Stimulated activated CD4-positive, alpha-beta T cell treated with anti-CD3 and anti-CD28 coated beads, Interleukin-1b, Interleukin-23, amount 100 ng/mL, for 24 hours (primary cell): ENCODE measurements around the gene KIN.
"Not testable (repeated sequence)": the region's sequence is repeated elsewhere in the genome, so short reads cannot be mapped to it uniquely, and the experiment has no call there.

Source experiments
- DNase-seq, 4 experiments: peaks; one replicate each; pipeline ENCODE4 v3.0.0-alpha.2; 2020; ENCODE audit warnings: low read depth in 4 of 4, low spot score in 1 of 4

KIN gene

DNA sequence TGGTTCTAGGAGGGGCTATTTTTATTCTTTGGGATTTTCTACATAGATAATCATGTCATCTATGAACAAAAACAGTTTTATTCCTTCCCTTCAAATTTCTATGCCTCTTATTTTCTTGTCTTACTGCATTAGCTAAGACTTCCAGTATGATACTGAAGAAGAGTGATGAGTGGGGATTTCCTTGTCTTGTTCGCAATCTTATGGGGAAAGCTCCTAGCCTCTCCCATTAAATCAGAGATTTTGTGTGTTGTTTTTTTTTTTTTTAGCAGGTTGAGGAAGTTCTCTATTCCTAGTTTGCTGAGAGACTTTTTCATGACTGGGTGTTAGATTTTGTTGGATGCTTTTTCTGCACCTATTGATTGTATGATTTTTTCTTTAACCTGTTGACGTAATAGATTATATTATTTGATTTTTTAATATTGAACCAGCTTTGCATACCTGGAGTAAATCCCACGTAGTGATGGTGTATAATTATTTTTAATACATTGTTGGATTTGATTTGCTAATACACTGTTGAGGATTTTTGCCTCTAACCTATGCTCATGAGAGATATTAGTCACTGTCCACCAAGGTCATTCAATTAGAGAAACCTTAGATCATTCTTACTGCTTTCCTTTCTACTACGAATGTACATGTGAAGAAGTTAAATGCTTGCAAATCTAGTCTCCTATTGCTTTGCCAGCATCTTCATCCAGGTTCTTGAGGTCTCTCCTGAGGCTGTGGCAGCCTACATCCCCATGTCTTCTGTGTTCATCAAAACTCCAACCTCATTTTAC, 6.6 kb upstream of the KIN start:
- DNase-seq: no peak

DNA sequence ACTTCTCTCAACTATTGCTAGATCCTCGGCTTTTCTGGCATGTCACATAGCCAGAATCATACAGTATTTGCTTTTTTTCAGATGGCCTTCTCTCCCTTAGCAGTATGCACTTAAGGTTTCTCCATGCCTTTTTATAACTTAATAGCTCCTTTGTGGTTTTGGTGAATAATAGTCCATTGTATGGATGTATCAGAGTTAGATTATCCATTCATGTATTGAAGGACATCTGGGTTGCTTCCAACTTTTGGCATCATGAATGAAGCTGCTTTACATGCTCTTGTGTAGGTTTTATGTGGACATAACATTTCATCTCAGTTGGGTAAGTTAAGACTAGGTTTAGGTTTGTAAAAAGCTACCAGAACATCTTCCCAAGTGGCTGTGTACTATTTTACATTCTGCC, 4.7 kb upstream of the KIN start:
- no peak for DNase-seq

- no peak for DNase-seq
Measured at GRCh38 chr10:7789390-7789789, 1.6 kb upstream of the KIN start.

GRCh38 chr10:7788639-7789286, 970 bp upstream of the KIN start:
- DNase-seq: peak in 1 of 4 experiments; percentile 21

GRCh38 chr10:7787150-7787856, 490 bp downstream of the KIN start:
- DNase-seq: no peak

DNA sequence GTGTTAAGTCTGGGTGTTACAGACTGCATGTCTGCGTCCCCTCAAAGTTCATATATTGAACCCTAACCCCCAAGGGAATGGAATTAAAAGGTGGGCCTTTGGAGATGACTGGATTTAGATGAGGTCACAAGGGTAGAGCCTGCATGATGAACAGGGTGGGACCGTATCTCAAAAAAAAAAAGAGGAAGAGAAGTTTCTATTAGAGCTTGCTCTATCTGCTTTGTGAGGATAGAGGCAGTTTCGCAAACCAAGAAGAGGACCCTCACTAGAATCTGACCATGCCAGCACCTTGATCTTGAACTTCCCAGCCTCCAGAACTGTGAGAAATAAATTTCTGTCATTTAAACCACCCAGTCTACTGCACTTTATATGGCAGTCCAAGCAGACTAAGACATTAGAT, 1.4 kb downstream of the KIN start:
- DNase-seq: no peak

DNA sequence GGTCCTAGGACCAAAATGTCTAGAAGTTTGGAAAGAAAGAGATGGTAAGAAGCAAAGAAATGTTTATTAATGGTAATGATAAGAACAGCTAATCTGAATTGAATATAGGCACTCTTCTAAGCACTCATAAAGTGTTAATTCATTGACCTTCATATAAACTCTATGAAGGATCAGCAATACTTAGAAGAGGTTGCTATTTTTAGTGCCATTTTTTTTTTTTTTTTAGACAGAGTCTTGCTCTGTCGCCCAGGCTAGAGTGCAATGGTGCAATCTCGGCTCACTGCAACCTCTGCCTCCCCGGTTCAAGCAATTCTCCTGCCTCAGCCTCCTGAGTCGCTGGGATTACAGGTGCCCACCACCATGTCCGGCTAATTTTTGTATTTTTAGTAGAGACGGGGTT, 5.6 kb downstream of the KIN start:
- DNase-seq: not testable (repeated sequence)

- no peak for DNase-seq
Measured at GRCh38 chr10:7776777-7777176, 11.0 kb downstream of the KIN start.

- no peak for DNase-seq
Measured at GRCh38 chr10:7773845-7774801, 13.7 kb downstream of the KIN start.

GRCh38 chr10:7768417-7768816, 19.4 kb downstream of the KIN start:
- no peak for DNase-seq

DNA sequence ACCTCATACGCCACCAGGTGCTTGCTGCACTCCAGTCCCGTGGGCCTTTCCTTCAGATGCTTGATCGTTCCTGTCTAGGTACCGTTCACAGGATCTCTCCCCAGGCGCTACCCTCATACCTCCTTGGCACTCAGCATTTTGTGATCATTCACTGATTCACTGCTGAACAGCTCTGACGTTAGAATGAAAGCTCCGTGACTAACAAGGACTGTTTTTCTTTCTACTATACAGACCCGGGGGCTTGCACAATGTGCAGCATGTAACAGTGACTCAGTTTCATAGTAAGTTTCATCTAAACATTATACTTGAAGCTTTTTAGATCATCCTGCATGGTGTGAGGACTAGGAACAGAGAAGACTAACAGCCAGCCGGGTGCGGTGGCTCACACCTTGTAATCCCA, 20.6 kb downstream of the KIN start:
- DNase-seq: no peak

GRCh38 chr10:7766241-7766640, 21.6 kb downstream of the KIN start:
- no peak for DNase-seq

DNA sequence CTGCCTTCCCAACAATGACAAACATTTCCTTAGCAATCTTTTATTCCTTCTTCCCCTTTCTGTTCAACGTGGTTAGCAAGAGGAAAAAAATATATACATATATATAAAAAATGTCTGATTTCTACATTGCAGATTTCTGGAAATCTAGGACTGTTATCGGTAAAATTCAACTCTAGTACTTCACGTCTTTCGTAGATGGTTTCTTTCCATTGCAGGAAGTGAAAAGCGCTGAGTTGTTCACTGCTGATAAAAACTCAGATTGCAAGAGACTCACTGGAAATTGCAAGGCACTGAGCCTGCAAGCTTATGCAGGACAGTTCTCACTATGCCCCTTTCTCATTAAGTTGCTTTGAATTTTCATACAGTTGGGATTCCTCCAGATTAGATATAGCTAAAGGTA, 23.9 kb downstream of the KIN start:
- no peak for DNase-seq

DNA sequence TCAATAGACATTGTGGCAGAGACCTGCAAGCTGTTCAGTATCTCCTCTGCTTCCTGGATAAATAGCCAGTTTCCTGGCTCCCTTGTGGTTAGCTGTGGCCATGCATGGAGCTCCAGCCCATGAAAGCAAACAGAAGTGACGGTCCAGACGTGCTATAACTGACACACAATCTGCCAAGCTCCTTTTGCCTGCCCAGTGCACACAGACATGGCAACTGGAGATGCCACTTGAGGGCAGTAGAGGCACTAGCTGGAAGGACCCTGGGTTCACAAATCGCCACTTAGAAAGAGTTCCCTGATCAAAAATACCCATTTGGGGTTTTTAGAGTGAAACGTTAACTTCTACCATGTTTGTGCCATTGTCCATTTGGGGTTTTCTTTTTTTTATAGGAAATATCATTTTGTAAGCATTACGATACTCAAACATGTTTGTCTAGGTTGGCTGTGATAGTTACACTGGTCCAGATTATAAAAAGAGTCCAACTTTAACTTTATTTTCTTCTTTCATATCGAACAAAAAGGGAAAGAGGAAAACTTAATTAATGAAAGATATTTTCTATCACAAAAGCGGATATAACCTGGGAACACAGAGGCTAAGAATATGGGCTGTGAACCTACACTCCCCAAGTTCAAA, 31.3 kb downstream of the KIN start:
- no peak for DNase-seq

- no peak for DNase-seq
Measured at GRCh38 chr10:7755103-7755502, 32.7 kb downstream of the KIN start.

- no peak for DNase-seq
Measured at GRCh38 chr10:7752251-7752650, 35.5 kb downstream of the KIN start.

DNA sequence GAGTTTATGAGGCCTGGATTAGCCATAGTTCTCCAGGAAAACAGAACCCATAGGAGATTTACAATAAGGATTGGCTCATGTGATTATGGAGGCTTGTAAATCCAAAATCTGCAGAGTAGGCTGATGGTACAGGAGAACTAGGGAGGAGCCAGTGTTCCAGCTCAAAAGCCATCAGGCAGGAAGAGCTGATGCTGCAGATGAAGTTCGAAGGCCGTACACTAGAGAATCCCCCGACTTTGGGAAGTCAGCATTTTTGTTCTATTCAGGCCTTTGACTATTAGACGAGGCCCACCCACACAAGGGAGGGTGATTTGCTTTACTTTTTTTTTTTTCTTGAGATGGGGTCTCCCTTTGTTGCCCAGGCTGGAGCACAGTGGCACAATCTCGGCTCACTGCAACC, 37.6 kb downstream of the KIN start:
- DNase-seq: no peak

- DNase-seq: not testable (repeated sequence)
Measured at GRCh38 chr10:7748637-7749036, 39.2 kb downstream of the KIN start.

DNA sequence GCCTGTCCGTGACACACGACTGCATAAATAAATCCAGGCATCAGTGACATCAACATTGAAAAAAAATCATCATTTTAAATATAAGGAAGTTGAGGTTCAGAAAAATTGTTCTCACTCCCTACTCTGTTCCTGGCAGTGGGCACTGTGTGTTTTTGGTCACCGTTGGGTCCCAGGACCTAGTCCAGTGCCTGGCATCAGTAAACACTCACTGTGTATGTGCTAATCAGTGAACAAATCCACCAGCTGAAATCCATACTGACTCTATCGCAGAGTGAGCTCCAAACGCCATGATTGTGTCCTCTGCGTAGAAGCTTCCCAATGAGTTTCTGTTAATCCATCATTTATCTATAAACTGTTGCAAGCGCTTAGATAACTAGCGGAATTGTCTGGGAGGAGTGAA, 43.5 kb downstream of the KIN start:
- DNase-seq: no peak

DNA sequence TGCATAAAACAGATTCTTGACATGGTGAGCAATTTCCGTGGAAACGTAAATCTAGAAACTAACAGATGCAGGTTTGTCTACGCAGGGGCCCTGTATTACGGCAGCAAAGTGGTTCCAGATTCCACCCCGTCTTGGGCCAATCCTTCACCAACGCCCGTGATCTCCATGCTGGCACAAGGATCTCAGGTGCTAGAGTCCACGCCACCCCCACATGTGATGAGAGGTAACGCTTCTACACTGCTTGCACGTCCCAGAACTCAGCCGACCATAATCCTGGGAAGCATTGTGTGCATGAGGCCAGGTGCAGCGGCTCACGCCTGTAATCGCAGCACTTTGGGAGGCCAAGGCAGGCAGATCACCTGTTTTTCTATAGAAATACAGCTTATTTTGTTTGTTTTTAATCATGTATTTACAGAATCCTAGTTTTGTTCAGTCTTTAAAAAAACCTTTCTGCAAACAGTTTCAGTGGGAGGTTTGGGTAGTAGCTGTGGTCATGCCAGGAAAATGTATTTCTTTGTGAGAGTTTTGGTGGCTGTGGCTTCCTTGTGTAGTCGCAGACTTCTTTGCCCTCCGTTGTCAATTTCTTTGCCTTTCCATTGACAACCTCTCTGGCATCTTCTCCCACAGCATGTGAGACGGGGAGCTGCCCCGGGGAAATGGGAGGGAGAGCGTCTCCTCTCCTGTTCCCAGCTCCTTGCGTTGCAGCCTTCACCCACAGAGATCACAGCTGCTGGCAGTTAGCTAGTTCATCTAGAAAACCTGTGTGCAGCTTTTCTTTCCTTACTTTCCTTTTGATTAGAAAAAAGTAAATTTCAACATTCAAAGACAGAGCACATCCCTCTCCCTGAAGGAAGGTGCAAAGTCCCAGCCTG, 49.0 kb downstream of the KIN start:
- no peak for DNase-seq
